Activated CD4-positive, alpha-beta T cell treated with anti-CD3 and anti-CD28 coated beads, Interleukin-10, Interleukin-2, amounts not matched to agents 100 ng/mL and 50 ng/mL, durations not matched to agents 16 hours and 8 hours (primary cell): ENCODE results near the gene MTO1.
"Not testable (repeated sequence)": the region's sequence is repeated elsewhere in the genome, so short reads cannot be mapped to it uniquely, and the experiment has no call there.

Experiments
- DNase-seq: peaks from one replicate; pipeline ENCODE4 v3.0.0-alpha.2; 2020

MTO1 gene

GRCh38 chr6:73532293-73532692 is 70.8 kb downstream of the MTO1 start:
- no peak for DNase-seq

- no peak for DNase-seq
Observed at GRCh38 chr6:73534628-73535027, 73.1 kb downstream of the MTO1 start.

- DNase-seq, result no peak
Observed at GRCh38 chr6:73537677-73538076, 76.1 kb downstream of the MTO1 start.

GRCh38 chr6:73538116-73538779 is 76.7 kb downstream of the MTO1 start:
- no peak for DNase-seq

- DNase-seq, result not testable (repeated sequence)
Observed at GRCh38 chr6:73542481-73542880, 80.9 kb downstream of the MTO1 start.

- DNase-seq, result no peak
Observed at GRCh38 chr6:73542891-73543290, 81.4 kb downstream of the MTO1 start.

- no peak for DNase-seq
Observed at GRCh38 chr6:73547036-73547435, 85.5 kb downstream of the MTO1 start.

- no peak for DNase-seq
Observed at GRCh38 chr6:73548458-73549446, 87.2 kb downstream of the MTO1 start.

- DNase-seq, result not testable (repeated sequence)
Observed at GRCh38 chr6:73551115-73551514, 89.6 kb downstream of the MTO1 start.

- not testable (repeated sequence) for DNase-seq
Observed at GRCh38 chr6:73555380-73555949, 93.9 kb downstream of the MTO1 start.

- no peak for DNase-seq
Observed at GRCh38 chr6:73556836-73557235, 95.3 kb downstream of the MTO1 start.
